Naive thymus-derived CD4-positive, alpha-beta T cell (primary cell): ENCODE measurements around the gene RDH14. TPM values are rescaled to one million over a fixed set of nuclear protein-coding genes. Genes with fewer than 3 reads are reported as not detected.

Experiments used
- ATAC-seq: fragments of 150-1000 bp; cut with Tn5 transposase; 2 replicates; pipeline ENCODE4 v1.10.0; 2021; ENCODE audit warnings: mild to moderate bottlenecking, moderate library complexity
- CTCF ChIA-PET: fragments of 350-600 bp; sonication (Branson Sonifier 250); formaldehyde crosslinking; loops from one replicate; lab custom pipeline; 2021; ENCODE audit warnings: antibody characterized with exemption; lab: Charles Lee
- POLR2A ChIA-PET: fragments of 350-600 bp; sonication (Branson Sonifier 250); formaldehyde crosslinking; loops from one replicate; lab custom pipeline; 2021; ENCODE audit warnings: antibody characterized with exemption, inconsistent platforms; lab: Charles Lee
- DNase-seq, 9 donors: peaks; one replicate each; pipeline versions ENCODE4 v3.0.0 to v3.0.0-alpha.2; 2020 to 2022; ENCODE audit warnings: mixed read lengths in 1 of 9
- H3K27ac ChIP-seq: one replicate; pipeline ENCODE4 v1.7.0; 2013; ENCODE audit warnings: mild to moderate bottlenecking, low read depth, low read length, moderate library complexity
- H3K27me3 ChIP-seq, 2 donors: one replicate each; pipeline ENCODE4 v1.7.0; 2013; ENCODE audit warnings: low read length in 2 of 2, mild to moderate bottlenecking in 2 of 2, moderate library complexity in 2 of 2; ENCODE audit not compliant: control insufficient read depth in 2 of 2, insufficient read depth in 2 of 2
- H3K36me3 ChIP-seq, 3 experiments: 1 replicate in 2 of 3; 2 replicates in 1 of 3; pipeline ENCODE4 v1.7.0; 2013; ENCODE audit warnings: low read length in 3 of 3, mild to moderate bottlenecking in 3 of 3, moderate library complexity in 1 of 3; ENCODE audit not compliant: insufficient read depth in 3 of 3, control insufficient read depth in 2 of 3
- H3K4me1 ChIP-seq, 2 donors: one replicate each; pipeline ENCODE4 v1.7.0; 2013; ENCODE audit warnings: low read length in 2 of 2, mild to moderate bottlenecking in 2 of 2, moderate library complexity in 1 of 2; ENCODE audit not compliant: control insufficient read depth in 2 of 2, insufficient read depth in 2 of 2
- H3K4me3 ChIP-seq: 2 replicates; pipeline ENCODE4 v1.7.0; 2013; ENCODE audit warnings: mild to moderate bottlenecking, low read length
- H3K9me3 ChIP-seq, 3 experiments: 1 replicate in 2 of 3; 2 replicates in 1 of 3; pipeline ENCODE4 v1.7.0; 2013; ENCODE audit warnings: low read length in 3 of 3; ENCODE audit not compliant: control insufficient read depth in 2 of 3
- H3K27ac Mint-ChIP-seq, 9 donors: one replicate each; pipeline ENCODE4 v1.8.0; 2020 to 2022; ENCODE audit warnings: mixed read lengths in 9 of 9, mild to moderate bottlenecking in 8 of 9, moderate library complexity in 5 of 9, inconsistent platforms in 2 of 9
- H3K27me3 Mint-ChIP-seq, 5 donors: one replicate each; pipeline ENCODE4 v1.8.0; 2021 to 2022; ENCODE audit warnings: mixed read lengths in 5 of 5, mild to moderate bottlenecking in 1 of 5
- H3K36me3 Mint-ChIP-seq, 5 donors: one replicate each; pipeline ENCODE4 v1.8.0; 2020 to 2022; ENCODE audit warnings: mixed read lengths in 5 of 5, mild to moderate bottlenecking in 3 of 5, inconsistent platforms in 1 of 5
- H3K4me1 Mint-ChIP-seq, 7 donors: one replicate each; pipeline ENCODE4 v1.8.0; 2020 to 2022; ENCODE audit warnings: mixed read lengths in 7 of 7, mild to moderate bottlenecking in 3 of 7, inconsistent platforms in 1 of 7
- H3K4me3 Mint-ChIP-seq, 10 donors: one replicate each; pipeline ENCODE4 v1.8.0; 2020 to 2022; ENCODE audit warnings: mild to moderate bottlenecking in 10 of 10, mixed read lengths in 10 of 10, moderate library complexity in 6 of 10, inconsistent platforms in 2 of 10
- H3K9me3 Mint-ChIP-seq, 11 donors: one replicate each; pipeline ENCODE4 v1.8.0; 2020 to 2022; ENCODE audit warnings: mixed read lengths in 11 of 11, mild to moderate bottlenecking in 4 of 11, inconsistent platforms in 1 of 11, moderate library complexity in 1 of 11
- intact Hi-C, 2 donors: fragments of 100-400 bp; cut with micrococcal nuclease; formaldehyde crosslinking; loops; one replicate each; pipeline ENCODE4 v1.15.1; 2023
- polyA plus RNA-seq, 2 donors: library from polyadenylated mRNA; unstranded; fragments of 300-500 nt; fragmentation: Illumina TruSeq; gene quantifications; one replicate each; pipeline ENCODE4 v1.2.3, GENCODE V29; 2021
- total RNA-seq, 6 experiments: library from RNA in 5 of 6; stranded (reverse) in 5 of 6; gene quantifications; 1 replicate in 5 of 6; 2 replicates in 1 of 6; pipeline ENCODE4 v1.2.3 and lab custom pipeline; 2021 to 2026

RDH14 gene
- total and polyA plus RNA-seq, 7 experiments from 2014 or later, result 9.4 to 54.8 (median 17.7) TPM

GRCh38 chr2:18600255-18600613, 39.8 kb upstream of the RDH14 start:
- H3K27me3 Mint-ChIP-seq, result no peaks in the 10 kb centered on the region
- Histone ChIP-seq H3K4me1 (no peaks in the 10 kb centered on the region), H3K27ac (no peak overlapping the region), H3K9me3 (no peaks in the 10 kb centered on the region), H3K27me3 (no peaks in the 10 kb centered on the region), H3K4me3 (no peak overlapping the region), H3K36me3 (no peaks in the 10 kb centered on the region)
- H3K27ac Mint-ChIP-seq, result no peak overlapping the region
- peaks cover 0 to 11% (median 2%) of the 10 kb centered on the region in 11 donors for H3K9me3 Mint-ChIP-seq
- ATAC-seq (no peak), DNase-seq (no peak)
- CTCF ChIA-PET, result no interaction called here
- intact Hi-C loops, result no loop called here
- H3K36me3 Mint-ChIP-seq, result peaks cover 0 to 29% (median 10%) of the 10 kb centered on the region in 5 donors
- no peak overlapping the region for H3K4me3 Mint-ChIP-seq
- POLR2A ChIA-PET, result no interaction called here
- peaks cover 0 to 5% (median 0%) of the 10 kb centered on the region in 7 donors for H3K4me1 Mint-ChIP-seq

- CTCF ChIA-PET, result no interaction called here
- POLR2A ChIA-PET, result no interaction called here
- intact Hi-C loops, result no loop called here
These were observed 39.2 kb upstream of the RDH14 start for GRCh38 chr2:18599509-18600254.

GRCh38 chr2:18598848-18599484, 38.5 kb upstream of the RDH14 start:
- ATAC-seq, result no peak
- H3K27me3 Mint-ChIP-seq, result no peaks in the 10 kb centered on the region
- H3K4me1 Mint-ChIP-seq, result no peaks in the 10 kb centered on the region
- peaks cover 1 to 28% (median 11%) of the 10 kb centered on the region in 5 donors for H3K36me3 Mint-ChIP-seq
- H3K27ac ChIP-seq, result no peak overlapping the region
- H3K4me3 ChIP-seq, result no peak overlapping the region
- DNase-seq, result no peak
- intact Hi-C loops, result no loop called here
- no peaks in the 10 kb centered on the region for H3K9me3 ChIP-seq
- H3K27me3 ChIP-seq, result no peaks in the 10 kb centered on the region
- no peaks in the 10 kb centered on the region for H3K36me3 ChIP-seq
- H3K4me1 ChIP-seq, result no peaks in the 10 kb centered on the region
- H3K4me3 Mint-ChIP-seq, result no peak overlapping the region
- H3K9me3 Mint-ChIP-seq, result peaks cover 0 to 11% (median 2%) of the 10 kb centered on the region in 11 donors
- ChIA-PET POLR2A (no interaction called here), CTCF (no interaction called here)
- H3K27ac Mint-ChIP-seq, result no peak overlapping the region

More at GRCh38 chr2:18599509-18600254, 39.2 kb upstream of the RDH14 start:
- H3K36me3 ChIP-seq, result no peaks in the 10 kb centered on the region
- ATAC-seq (no peak), DNase-seq (no peak)
- H3K27ac Mint-ChIP-seq, result no peak overlapping the region
- H3K9me3 Mint-ChIP-seq, result peaks cover 0 to 11% (median 2%) of the 10 kb centered on the region in 11 donors
- H3K9me3 ChIP-seq, result no peaks in the 10 kb centered on the region
- no peak overlapping the region for H3K4me3 ChIP-seq
- H3K4me3 Mint-ChIP-seq, result no peak overlapping the region
- no peaks in the 10 kb centered on the region for H3K4me1 ChIP-seq
- H3K27me3 ChIP-seq, result no peaks in the 10 kb centered on the region
- H3K4me1 Mint-ChIP-seq, result peaks cover 0 to 2% (median 0%) of the 10 kb centered on the region in 7 donors
- H3K36me3 Mint-ChIP-seq, result peaks cover 1 to 29% (median 10%) of the 10 kb centered on the region in 5 donors
- no peaks in the 10 kb centered on the region for H3K27me3 Mint-ChIP-seq
- H3K27ac ChIP-seq, result no peak overlapping the region

GRCh38 chr2:18597618-18598017, 37.2 kb upstream of the RDH14 start:
- intact Hi-C loops, result no loop called here
- no peaks in the 10 kb centered on the region for H3K36me3 ChIP-seq
- DNase-seq (no peak), ATAC-seq (no peak)
- H3K27me3 Mint-ChIP-seq, result no peaks in the 10 kb centered on the region
- no peak overlapping the region for H3K4me3 ChIP-seq
- POLR2A ChIA-PET, result no interaction called here
- H3K4me1 ChIP-seq, result no peaks in the 10 kb centered on the region
- H3K36me3 Mint-ChIP-seq, result peaks cover 0 to 36% (median 21%) of the 10 kb centered on the region in 5 donors
- CTCF ChIA-PET, result no interaction called here
- H3K27ac Mint-ChIP-seq, result no peak overlapping the region
- H3K9me3 Mint-ChIP-seq, result peaks cover 0 to 11% (median 2%) of the 10 kb centered on the region in 11 donors
- H3K27me3 ChIP-seq, result no peaks in the 10 kb centered on the region
- H3K4me1 Mint-ChIP-seq, result no peaks in the 10 kb centered on the region
- H3K4me3 Mint-ChIP-seq, result no peak overlapping the region
- H3K9me3 ChIP-seq, result no peaks in the 10 kb centered on the region
- H3K27ac ChIP-seq, result no peak overlapping the region

GRCh38 chr2:18596993-18597392, 36.5 kb upstream of the RDH14 start:
- Mint-ChIP-seq H3K36me3 (peaks cover 0 to 42% (median 26%) of the 10 kb centered on the region in 5 donors), H3K4me3 (no peak overlapping the region), H3K9me3 (peaks cover 0 to 11% (median 2%) of the 10 kb centered on the region in 11 donors), H3K27ac (no peak overlapping the region), H3K27me3 (no peaks in the 10 kb centered on the region), H3K4me1 (no peaks in the 10 kb centered on the region)
- intact Hi-C loops, result no loop called here
- Histone ChIP-seq H3K27ac (no peak overlapping the region), H3K4me3 (no peak overlapping the region), H3K9me3 (no peaks in the 10 kb centered on the region), H3K36me3 (no peaks in the 10 kb centered on the region), H3K4me1 (no peaks in the 10 kb centered on the region), H3K27me3 (no peaks in the 10 kb centered on the region)
- ATAC-seq (no peak), DNase-seq (no peak)
- POLR2A ChIA-PET, result no interaction called here
- CTCF ChIA-PET, result no interaction called here

GRCh38 chr2:18593496-18593895, 33.0 kb upstream of the RDH14 start:
- H3K9me3 Mint-ChIP-seq, result peaks cover 0 to 11% (median 2%) of the 10 kb centered on the region in 11 donors
- H3K36me3 Mint-ChIP-seq, result peaks cover 4 to 59% (median 30%) of the 10 kb centered on the region in 5 donors
- ChIA-PET CTCF (no interaction called here), POLR2A (no interaction called here)
- H3K4me1 ChIP-seq, result no peaks in the 10 kb centered on the region
- intact Hi-C loops, result no loop called here
- H3K4me1 Mint-ChIP-seq, result peaks cover 0 to 4% (median 0%) of the 10 kb centered on the region in 7 donors
- no peaks in the 10 kb centered on the region for H3K27me3 ChIP-seq
- DNase-seq, result no peak
- no peak for ATAC-seq
- H3K27me3 Mint-ChIP-seq, result no peaks in the 10 kb centered on the region
- no peak overlapping the region for H3K27ac ChIP-seq
- H3K4me3 ChIP-seq, result no peak overlapping the region
- no peaks in the 10 kb centered on the region for H3K36me3 ChIP-seq
- no peak overlapping the region for H3K27ac Mint-ChIP-seq
- no peaks in the 10 kb centered on the region for H3K9me3 ChIP-seq
- no peak overlapping the region for H3K4me3 Mint-ChIP-seq
